Muscle of leg (tissue), 11 donors: ENCODE data around the gene ZSCAN2. TPM values are rescaled to one million over a fixed set of nuclear protein-coding genes. Genes with fewer than 3 reads are reported as not detected.
A peak's percentile ranks its signal among the peaks of the same experiment; 100 is the strongest.

Source experiments
- DNase-seq: peaks from one replicate; pipeline ENCODE4 v3.0.0; 2013
- H3K27ac ChIP-seq: one replicate; pipeline ENCODE4 v1.5.1; 2013; ENCODE audit warnings: mild to moderate bottlenecking, low read length, control low read depth
- H3K27me3 ChIP-seq: one replicate; pipeline ENCODE4 v1.6.1; 2013; ENCODE audit warnings: low read length; ENCODE audit not compliant: control insufficient read depth, insufficient read depth
- H3K36me3 ChIP-seq: one replicate; pipeline ENCODE4 v1.6.1; 2013; ENCODE audit warnings: low read length; ENCODE audit not compliant: control insufficient read depth, insufficient read depth
- H3K4me1 ChIP-seq: one replicate; pipeline ENCODE4 v1.6.1; 2013; ENCODE audit warnings: low read length; ENCODE audit not compliant: control insufficient read depth, insufficient read depth
- H3K4me3 ChIP-seq: one replicate; pipeline ENCODE4 v1.5.1; 2013; ENCODE audit warnings: low read length, control low read depth
- H3K9me3 ChIP-seq: replicated peaks from 2 replicates; pipeline ENCODE4 v1.6.1; 2013; ENCODE audit warnings: low read depth, low read length; ENCODE audit not compliant: control insufficient read depth
- WGBS: methylation state at CpG from one replicate; pipeline ENCODE4 v1.1.5; 2013; ENCODE audit warnings: missing lambda C conversion rate; ENCODE audit not compliant: insufficient coverage; 5-methylcytosine and 5-hydroxymethylcytosine counted together
- polyA plus RNA-seq, 8 donors: library from polyadenylated mRNA; unstranded; fragments of 120-200 nt; gene quantifications; one replicate each; pipeline versions ENCODE4 v1.2.1 to v1.2.3, GENCODE V29; 2013; ENCODE audit warnings: inconsistent platforms in 1 of 8, low replicate concordance in 1 of 8; ENCODE audit not compliant: insufficient read length in 8 of 8, insufficient read depth in 1 of 8
- total RNA-seq: library from RNA; stranded (reverse); fragments of 120-200 nt; gene quantifications from one replicate; pipeline ENCODE4 v1.2.4, GENCODE V29; 2013

Gene ZSCAN2
- total and polyA plus RNA-seq, 9 donors: 10.5 to 13.0 (median 11.9) TPM

GRCh38 chr15:84597296-84597695 is 3.5 kb upstream of the ZSCAN2 start:
- peaks cover 8% of the 10 kb centered on the region for H3K4me1 ChIP-seq
- DNase-seq: no peak
- no CpG with 5 or more reads among the region's 3 CpGs for WGBS

GRCh38 chr15:84598250-84598649 is 2.6 kb upstream of the ZSCAN2 start:
- H3K27ac ChIP-seq: peak overlapping the region; percentile 42
- no peaks in the 10 kb centered on the region for H3K9me3 ChIP-seq
- no peaks in the 10 kb centered on the region for H3K27me3 ChIP-seq
- DNase-seq: peak; percentile 69
- peaks cover 8% of the 10 kb centered on the region for H3K4me1 ChIP-seq
- H3K4me3 ChIP-seq: no peak overlapping the region
- WGBS: no CpG with 5 or more reads among the region's 2 CpGs
- H3K36me3 ChIP-seq: no peaks in the 10 kb centered on the region

More at GRCh38 chr15:84597296-84597695, 3.5 kb upstream of the ZSCAN2 start:
- no peak overlapping the region for H3K27ac ChIP-seq
- no peaks in the 10 kb centered on the region for H3K36me3 ChIP-seq
- H3K4me3 ChIP-seq: no peak overlapping the region
- H3K27me3 ChIP-seq: no peaks in the 10 kb centered on the region
- no peaks in the 10 kb centered on the region for H3K9me3 ChIP-seq

- no peaks in the 10 kb centered on the region for H3K9me3 ChIP-seq
- H3K4me1 ChIP-seq: peaks cover 8% of the 10 kb centered on the region
- peak; percentile 65 for DNase-seq
- H3K4me3 ChIP-seq: no peak overlapping the region
- no peak overlapping the region for H3K27ac ChIP-seq
- 50% methylated on average over 1 of the region's 1 CpG for WGBS
- H3K27me3 ChIP-seq: no peaks in the 10 kb centered on the region
- H3K36me3 ChIP-seq: peaks cover 6% of the 10 kb centered on the region
Observed at GRCh38 chr15:84598993-84599392, 1.8 kb upstream of the ZSCAN2 start.

- no peaks in the 10 kb centered on the region for H3K9me3 ChIP-seq
- 86% methylated on average over 6 of the region's 10 CpGs for WGBS
- H3K36me3 ChIP-seq: peaks cover 11% of the 10 kb centered on the region
- no peaks in the 10 kb centered on the region for H3K27me3 ChIP-seq
- peak; percentile 22 for DNase-seq
- peaks cover 8% of the 10 kb centered on the region for H3K4me1 ChIP-seq
- H3K27ac ChIP-seq: no peak overlapping the region
- H3K4me3 ChIP-seq: no peak overlapping the region
Observed at GRCh38 chr15:84599906-84600305, 903 bp upstream of the ZSCAN2 start.

- peak; percentile 90 for DNase-seq
- WGBS: 0% methylated on average over 17 of the region's 20 CpGs
- Histone ChIP-seq H3K36me3 (peaks cover 15% of the 10 kb centered on the region), H3K27ac (peak overlapping the region; percentile 83), H3K4me1 (peaks cover 8% of the 10 kb centered on the region), H3K9me3 (no peaks in the 10 kb centered on the region), H3K27me3 (no peaks in the 10 kb centered on the region), H3K4me3 (peak overlapping the region; percentile 92)
Observed at GRCh38 chr15:84600331-84600686, 500 bp upstream of the ZSCAN2 start.

GRCh38 chr15:84601555-84601838 is 688 bp downstream of the ZSCAN2 start:
- Histone ChIP-seq H3K27me3 (no peaks in the 10 kb centered on the region), H3K4me1 (peaks cover 8% of the 10 kb centered on the region), H3K27ac (no peak overlapping the region), H3K4me3 (peak overlapping the region; percentile 92), H3K36me3 (peaks cover 27% of the 10 kb centered on the region), H3K9me3 (no peaks in the 10 kb centered on the region)
- DNase-seq: no peak
- WGBS: no CpG with 5 or more reads among the region's 6 CpGs

GRCh38 chr15:84603630-84604379 is 3.0 kb downstream of the ZSCAN2 start:
- no peak overlapping the region for H3K27ac ChIP-seq
- no peaks in the 10 kb centered on the region for H3K9me3 ChIP-seq
- peaks cover 44% of the 10 kb centered on the region for H3K36me3 ChIP-seq
- no peaks in the 10 kb centered on the region for H3K27me3 ChIP-seq
- DNase-seq: no peak
- WGBS: 81% methylated on average over 13 of the region's 14 CpGs
- H3K4me3 ChIP-seq: no peak overlapping the region
- H3K4me1 ChIP-seq: peaks cover 8% of the 10 kb centered on the region

- H3K4me3 ChIP-seq: no peak overlapping the region
- no peak for DNase-seq
- 80% methylated on average over 14 of the region's 19 CpGs for WGBS
- peaks cover 53% of the 10 kb centered on the region for H3K36me3 ChIP-seq
- H3K4me1 ChIP-seq: peaks cover 6% of the 10 kb centered on the region
- H3K9me3 ChIP-seq: no peaks in the 10 kb centered on the region
- H3K27me3 ChIP-seq: no peaks in the 10 kb centered on the region
- no peak overlapping the region for H3K27ac ChIP-seq
Observed at GRCh38 chr15:84604826-84605553, 4.2 kb downstream of the ZSCAN2 start.

GRCh38 chr15:84605554-84605882 is 4.7 kb downstream of the ZSCAN2 start:
- Histone ChIP-seq H3K36me3 (peaks cover 53% of the 10 kb centered on the region), H3K4me1 (peaks cover 6% of the 10 kb centered on the region), H3K27me3 (no peaks in the 10 kb centered on the region), H3K27ac (no peak overlapping the region), H3K9me3 (no peaks in the 10 kb centered on the region), H3K4me3 (no peak overlapping the region)
- DNase-seq: no peak
- 60% methylated on average over 2 of the region's 2 CpGs for WGBS

GRCh38 chr15:84606653-84607120 is 5.9 kb downstream of the ZSCAN2 start:
- Histone ChIP-seq H3K4me3 (no peak overlapping the region), H3K27ac (no peak overlapping the region), H3K4me1 (peaks cover 4% of the 10 kb centered on the region), H3K9me3 (no peaks in the 10 kb centered on the region), H3K36me3 (peaks cover 53% of the 10 kb centered on the region), H3K27me3 (no peaks in the 10 kb centered on the region)
- no peak for DNase-seq
- WGBS: 81% methylated on average over 6 of the region's 8 CpGs
